Spinal cord (tissue), 10 donors: ENCODE measurements around the gene PIK3CA. TPM values are rescaled to one million over a fixed set of nuclear protein-coding genes. Genes with fewer than 3 reads are reported as not detected.
"Not testable (repeated sequence)": the region's sequence is repeated elsewhere in the genome, so short reads cannot be mapped to it uniquely, and the experiment has no call there.

Experiments
- DNase-seq, 6 donors: peaks; one replicate each; pipeline versions ENCODE4 v3.0.0 to v3.0.0-alpha.2; 2013 to 2015; ENCODE audit warnings: low spot score in 6 of 6, low read depth in 4 of 6
- H3K27ac ChIP-seq: one replicate; pipeline ENCODE4 v1.5.1; 2013; ENCODE audit warnings: low read depth, low read length, control low read depth
- H3K27me3 ChIP-seq: one replicate; pipeline ENCODE4 v1.6.1; 2013; ENCODE audit warnings: low read length; ENCODE audit not compliant: control insufficient read depth, insufficient read depth
- H3K36me3 ChIP-seq: one replicate; pipeline ENCODE4 v1.6.1; 2013; ENCODE audit warnings: low read length; ENCODE audit not compliant: control insufficient read depth, insufficient read depth
- H3K4me1 ChIP-seq: one replicate; pipeline ENCODE4 v1.6.1; 2013; ENCODE audit warnings: low read length; ENCODE audit not compliant: control insufficient read depth, insufficient read depth
- H3K4me3 ChIP-seq: one replicate; pipeline ENCODE4 v1.5.1; 2013; ENCODE audit warnings: low read depth, low read length, control low read depth
- H3K9me3 ChIP-seq: one replicate; pipeline ENCODE4 v1.6.1; 2013; ENCODE audit warnings: low read length; ENCODE audit not compliant: control insufficient read depth, insufficient read depth
- WGBS: methylation state at CpG from one replicate; pipeline ENCODE4 v1.1.5; 2013; ENCODE audit warnings: missing lambda C conversion rate; ENCODE audit not compliant: insufficient coverage; 5-methylcytosine and 5-hydroxymethylcytosine counted together
- polyA plus RNA-seq, 2 donors: library from polyadenylated mRNA; unstranded; fragments of 120-200 nt; gene quantifications; one replicate each; pipeline ENCODE4 v1.2.1, GENCODE V29; 2013; ENCODE audit not compliant: insufficient read length in 2 of 2
- total RNA-seq, 2 donors: library from RNA; depleted of rRNA in 1 of 2; stranded (reverse); fragments of 120-200 nt in 1 of 2; fragments of >200 nt in 1 of 2; gene quantifications; one replicate each; pipeline versions ENCODE4 v1.2.3 to v1.2.4, GENCODE V29; 2013 to 2014
- donor health status: healthy.

The PIK3CA gene
- total and polyA plus RNA-seq, 4 donors = 15.3 to 46.4 (median 32.6) TPM

DNA sequence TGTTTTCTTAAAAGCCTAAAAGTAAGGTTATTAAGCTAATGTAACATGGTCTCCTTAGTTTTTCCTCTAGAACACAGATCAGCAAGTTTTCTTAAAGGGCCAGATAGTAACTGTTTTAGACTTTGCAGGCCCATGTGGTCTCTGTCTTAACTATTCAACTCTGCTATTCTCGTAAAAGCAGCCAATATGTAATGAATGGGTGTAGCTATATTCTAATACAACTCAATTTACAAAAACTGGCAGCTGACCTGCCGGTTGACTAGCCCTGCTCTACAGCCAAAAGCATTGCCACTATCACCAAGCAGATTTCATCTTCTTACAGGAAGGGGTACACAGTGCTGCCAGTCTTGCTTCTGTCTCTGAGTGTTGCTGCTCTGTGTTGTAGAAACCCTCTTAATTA, 75.4 kb downstream of the PIK3CA start:
- Histone ChIP-seq H3K4me3 (no peak overlapping the region), H3K9me3 (no peaks in the 10 kb centered on the region), H3K36me3 (peaks cover 3% of the 10 kb centered on the region), H3K27me3 (no peaks in the 10 kb centered on the region), H3K27ac (no peak overlapping the region), H3K4me1 (no peaks in the 10 kb centered on the region)
- WGBS = no CpG with 5 or more reads among the region's 2 CpGs
- DNase-seq = no peak

DNA sequence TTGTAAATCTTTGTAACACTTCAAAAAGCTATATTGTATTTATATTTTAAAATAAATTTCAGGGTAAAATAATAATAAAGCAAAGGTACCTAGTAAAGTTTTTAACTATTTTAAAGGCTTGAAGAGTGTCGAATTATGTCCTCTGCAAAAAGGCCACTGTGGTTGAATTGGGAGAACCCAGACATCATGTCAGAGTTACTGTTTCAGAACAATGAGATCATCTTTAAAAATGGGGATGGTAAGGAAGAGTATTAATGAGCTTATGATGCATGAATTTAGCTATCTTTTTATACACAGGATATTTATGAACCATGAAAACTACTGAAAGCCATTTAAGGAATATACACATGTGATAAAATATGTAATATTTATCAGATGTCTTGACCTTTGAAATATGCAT, 76.4 kb downstream of the PIK3CA start:
- peaks cover 3% of the 10 kb centered on the region for H3K36me3 ChIP-seq
- no peak overlapping the region for H3K27ac ChIP-seq
- H3K9me3 ChIP-seq = no peaks in the 10 kb centered on the region
- no peaks in the 10 kb centered on the region for H3K27me3 ChIP-seq
- DNase-seq = no peak
- WGBS = no CpG with 5 or more reads among the region's 1 CpG
- no peak overlapping the region for H3K4me3 ChIP-seq
- no peaks in the 10 kb centered on the region for H3K4me1 ChIP-seq

DNA sequence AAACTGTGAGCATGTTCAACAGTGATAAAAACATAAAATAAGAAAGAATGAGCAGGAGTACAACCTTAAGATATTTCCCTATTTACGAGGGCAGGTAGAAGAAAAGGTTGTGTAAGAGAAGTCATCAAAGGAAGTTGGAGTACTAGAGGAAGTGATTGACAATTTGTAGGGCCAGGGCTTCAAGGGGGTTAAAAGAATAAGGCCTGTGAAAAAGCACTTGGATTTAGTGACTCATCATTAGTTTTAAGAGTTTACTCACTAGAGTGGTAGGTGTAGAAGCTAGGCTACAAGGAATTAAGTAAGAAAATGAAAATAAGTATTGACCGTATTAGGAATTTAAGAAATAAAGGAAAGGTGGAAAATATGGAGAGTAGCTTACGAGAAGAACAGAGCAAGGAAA, 79.2 kb downstream of the PIK3CA start:
- Histone ChIP-seq H3K36me3 (no peaks in the 10 kb centered on the region), H3K9me3 (no peaks in the 10 kb centered on the region), H3K4me3 (no peak overlapping the region), H3K27me3 (no peaks in the 10 kb centered on the region), H3K27ac (no peak overlapping the region), H3K4me1 (no peaks in the 10 kb centered on the region)
- WGBS = 100% methylated on average over 1 of the region's 3 CpGs
- no peak for DNase-seq

GRCh38 chr3:179229177-179229576, 81.0 kb downstream of the PIK3CA start:
- Histone ChIP-seq H3K27me3 (no peaks in the 10 kb centered on the region), H3K4me3 (no peak overlapping the region), H3K36me3 (no peaks in the 10 kb centered on the region), H3K9me3 (no peaks in the 10 kb centered on the region), H3K27ac (no peak overlapping the region), H3K4me1 (no peaks in the 10 kb centered on the region)
- no CpG with 5 or more reads among the region's 5 CpGs for WGBS
- DNase-seq = no peak

GRCh38 chr3:179233043-179233442, 84.9 kb downstream of the PIK3CA start:
- H3K4me1 ChIP-seq = no peaks in the 10 kb centered on the region
- H3K27ac ChIP-seq = no peak overlapping the region
- WGBS = no CpG with 5 or more reads among the region's 3 CpGs
- H3K36me3 ChIP-seq = no peaks in the 10 kb centered on the region
- no peak for DNase-seq
- H3K27me3 ChIP-seq = no peaks in the 10 kb centered on the region
- no peak overlapping the region for H3K4me3 ChIP-seq
- no peaks in the 10 kb centered on the region for H3K9me3 ChIP-seq

DNA sequence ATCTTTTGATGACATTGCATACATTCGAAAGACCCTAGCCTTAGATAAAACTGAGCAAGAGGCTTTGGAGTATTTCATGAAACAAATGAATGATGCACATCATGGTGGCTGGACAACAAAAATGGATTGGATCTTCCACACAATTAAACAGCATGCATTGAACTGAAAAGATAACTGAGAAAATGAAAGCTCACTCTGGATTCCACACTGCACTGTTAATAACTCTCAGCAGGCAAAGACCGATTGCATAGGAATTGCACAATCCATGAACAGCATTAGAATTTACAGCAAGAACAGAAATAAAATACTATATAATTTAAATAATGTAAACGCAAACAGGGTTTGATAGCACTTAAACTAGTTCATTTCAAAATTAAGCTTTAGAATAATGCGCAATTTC, 86.0 kb downstream of the PIK3CA start:
- H3K9me3 ChIP-seq = no peaks in the 10 kb centered on the region
- no peaks in the 10 kb centered on the region for H3K4me1 ChIP-seq
- no peak overlapping the region for H3K27ac ChIP-seq
- peak in 1 of 6 donors; percentile 48 for DNase-seq
- H3K27me3 ChIP-seq = no peaks in the 10 kb centered on the region
- no peak overlapping the region for H3K4me3 ChIP-seq
- no CpG with 5 or more reads among the region's 4 CpGs for WGBS
- no peaks in the 10 kb centered on the region for H3K36me3 ChIP-seq

- H3K4me1 ChIP-seq = no peaks in the 10 kb centered on the region
Measured at GRCh38 chr3:179236669-179237301, 88.6 kb downstream of the PIK3CA start.

GRCh38 chr3:179240299-179240698, 92.1 kb downstream of the PIK3CA start:
- WGBS = no CpG with 5 or more reads among the region's 1 CpG
- not testable (repeated sequence) for H3K9me3 ChIP-seq, DNase-seq, H3K27ac ChIP-seq, H3K4me1 ChIP-seq, H3K4me3 ChIP-seq, H3K36me3 ChIP-seq, H3K27me3 ChIP-seq

More at GRCh38 chr3:179236669-179237301, 88.6 kb downstream of the PIK3CA start:
- no CpG with 5 or more reads among the region's 2 CpGs for WGBS
- Histone ChIP-seq H3K27ac (no peak overlapping the region), H3K36me3 (no peaks in the 10 kb centered on the region), H3K4me3 (no peak overlapping the region), H3K9me3 (no peaks in the 10 kb centered on the region), H3K27me3 (no peaks in the 10 kb centered on the region)
- DNase-seq = no peak

DNA sequence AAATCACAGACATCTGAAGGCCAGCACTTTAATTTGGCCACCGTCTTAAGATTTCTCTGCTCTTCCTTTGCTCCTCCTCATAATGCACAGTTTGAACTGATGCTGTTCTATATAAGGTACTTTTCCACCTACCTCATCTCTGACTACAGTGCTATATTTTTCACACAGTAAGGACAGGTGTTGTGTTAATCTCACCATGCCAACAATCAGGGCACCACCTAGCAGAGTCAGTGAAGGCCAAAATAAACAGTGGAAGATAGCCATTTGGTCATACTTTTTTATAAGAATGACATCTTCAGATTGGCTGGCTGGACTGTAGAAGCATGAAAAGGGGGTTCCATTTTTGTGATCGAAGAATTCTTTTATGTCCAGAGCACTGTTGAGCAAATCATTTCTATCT, 94.7 kb downstream of the PIK3CA start:
- not testable (repeated sequence) for H3K27me3 ChIP-seq, H3K4me3 ChIP-seq, H3K36me3 ChIP-seq, H3K27ac ChIP-seq, H3K9me3 ChIP-seq, DNase-seq, H3K4me1 ChIP-seq
- no CpG with 5 or more reads among the region's 2 CpGs for WGBS

GRCh38 chr3:179244878-179245277, 96.7 kb downstream of the PIK3CA start:
- peaks cover 2% of the 10 kb centered on the region for H3K36me3 ChIP-seq
- DNase-seq = no peak
- no peak overlapping the region for H3K4me3 ChIP-seq
- 100% methylated on average over 1 of the region's 1 CpG for whole genome bisulfite sequencing
- H3K27ac ChIP-seq = no peak overlapping the region
- H3K4me1 ChIP-seq = no peaks in the 10 kb centered on the region
- H3K27me3 ChIP-seq = no peaks in the 10 kb centered on the region
- peaks cover 2% of the 10 kb centered on the region for H3K9me3 ChIP-seq
